HG02759 (cell line): ENCODE data around the gene YWHAQ.

Source experiments
- ATAC-seq: cut with Tn5 transposase; IDR thresholded peaks from one replicate; pipeline ENCODE4 v1.9.1; 2021; ENCODE audit warnings: mild to moderate bottlenecking, moderate library complexity; ENCODE audit not compliant: unreplicated experiment

Gene YWHAQ

GRCh38 chr2:9655441-9656269 lies 24.9 kb upstream of the YWHAQ start:
- ATAC-seq = peak; percentile 26

GRCh38 chr2:9654452-9655100 lies 23.8 kb upstream of the YWHAQ start:
- ATAC-seq = no peak

DNA sequence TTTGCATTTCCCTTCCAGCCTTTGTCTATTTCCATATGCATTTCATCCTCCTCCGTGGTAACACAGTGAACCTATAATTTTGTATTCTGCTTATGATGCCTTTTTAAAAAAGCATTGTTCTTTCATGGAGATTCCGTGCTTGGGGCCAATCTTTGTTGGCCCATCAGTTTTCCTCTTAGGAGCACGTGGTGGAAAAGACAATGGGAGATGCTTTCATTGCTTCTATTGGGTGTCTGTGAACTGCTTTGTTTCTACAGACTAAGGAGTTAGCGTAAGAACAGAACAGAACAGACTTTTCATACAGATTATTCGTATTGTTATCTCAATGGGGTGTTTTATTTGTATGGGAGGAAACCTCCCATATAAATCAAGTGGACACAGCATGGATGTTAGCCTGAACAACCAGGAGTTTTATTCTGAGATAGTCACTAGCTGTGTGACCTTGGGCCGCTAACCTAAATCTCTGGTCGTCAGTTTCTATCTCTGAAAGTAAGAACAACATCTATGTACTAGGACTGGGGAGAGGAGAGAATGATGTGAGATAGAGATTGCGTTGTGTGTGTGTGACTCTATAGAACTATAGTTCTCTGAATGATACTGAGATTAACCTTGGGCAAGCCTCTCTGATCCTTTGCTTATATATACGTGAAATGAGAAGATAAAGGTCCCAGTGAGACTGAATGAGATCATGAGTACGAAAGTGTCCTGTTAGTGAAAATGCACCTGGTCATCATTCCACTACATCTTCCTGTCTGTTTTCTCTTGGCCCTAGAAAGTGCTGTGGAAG lies 22.9 kb upstream of the YWHAQ start:
- ATAC-seq = no peak

DNA sequence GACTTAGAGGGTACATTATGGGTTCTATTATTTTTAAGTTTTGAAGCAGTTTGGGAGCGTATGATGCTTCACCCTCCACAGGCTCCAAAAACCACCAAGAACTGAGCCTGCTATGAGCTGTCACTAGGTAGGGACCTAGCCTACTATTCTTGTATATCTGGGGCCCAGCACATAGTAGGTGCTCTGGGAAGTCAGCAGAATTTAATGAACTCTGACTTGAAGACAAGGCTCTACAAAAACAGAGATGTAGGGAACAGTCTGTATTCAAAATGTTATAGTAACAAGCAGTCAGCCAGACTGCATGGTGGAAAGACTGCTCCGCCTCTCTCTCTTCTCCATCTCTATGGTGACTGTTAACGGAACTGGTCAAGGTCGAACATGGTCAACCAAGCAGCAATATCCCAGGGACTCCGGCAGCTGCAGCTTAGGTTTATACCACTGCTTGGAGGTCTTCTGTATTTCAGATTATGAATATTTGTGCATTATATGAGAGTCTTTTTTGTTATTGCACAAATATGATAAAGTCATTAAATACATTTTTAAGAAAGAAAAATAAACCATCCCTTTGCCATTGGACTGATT lies 22.2 kb upstream of the YWHAQ start:
- ATAC-seq = no peak

GRCh38 chr2:9652267-9652666 lies 21.5 kb upstream of the YWHAQ start:
- ATAC-seq = no peak

DNA sequence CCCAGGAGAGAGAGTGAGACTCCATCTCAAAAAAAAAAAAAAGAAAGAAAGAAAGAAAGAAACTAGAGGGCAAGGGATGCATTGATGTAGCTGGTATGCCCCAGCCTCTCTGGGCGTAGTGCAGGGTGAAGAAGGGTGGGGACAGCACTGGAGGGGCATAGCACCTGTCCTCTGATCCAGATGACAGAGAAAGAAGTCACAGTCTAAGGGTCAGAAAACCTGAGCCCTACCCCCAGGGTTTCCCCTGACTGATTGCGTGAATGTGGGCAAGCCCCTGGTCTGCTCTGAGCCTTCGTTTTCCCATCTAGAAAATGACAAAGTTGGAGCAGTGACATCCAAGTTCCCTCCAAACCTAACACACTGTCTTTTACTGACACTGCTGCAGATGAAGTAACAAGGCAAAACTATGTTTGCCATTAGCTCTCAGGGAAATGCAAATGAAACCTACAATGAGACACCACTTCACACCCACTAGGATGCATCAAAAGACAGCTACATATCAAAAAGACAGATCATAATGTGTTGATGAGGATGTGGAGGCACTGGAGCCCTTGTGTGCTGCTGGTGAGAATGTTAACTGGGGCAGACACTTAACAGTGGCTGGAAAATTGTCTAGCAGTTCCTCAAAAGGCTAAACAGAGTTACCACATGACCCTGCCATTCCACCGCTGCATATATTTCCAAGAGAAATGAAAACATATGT lies 19.5 kb upstream of the YWHAQ start:
- no peak for ATAC-seq

DNA sequence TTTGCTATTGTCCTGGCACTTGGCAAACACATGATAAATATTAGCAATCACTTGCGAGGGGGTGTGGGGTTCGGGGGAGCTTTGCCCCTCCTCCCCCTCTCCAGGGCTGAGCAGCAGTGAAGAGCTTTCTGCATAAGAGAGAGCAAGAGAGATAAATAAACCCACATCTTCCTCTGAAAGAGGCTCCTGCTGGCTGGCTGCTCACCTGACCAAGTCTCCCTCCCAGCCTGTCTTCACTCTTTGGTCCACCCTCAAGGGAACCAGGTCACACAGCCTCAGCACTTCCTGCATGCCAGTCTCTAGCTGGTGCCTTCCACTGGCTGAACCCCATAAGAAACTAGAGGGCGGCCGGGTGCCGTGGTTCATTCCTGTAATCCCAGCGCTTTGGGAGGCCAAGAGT lies 18.5 kb upstream of the YWHAQ start:
- ATAC-seq = no peak

DNA sequence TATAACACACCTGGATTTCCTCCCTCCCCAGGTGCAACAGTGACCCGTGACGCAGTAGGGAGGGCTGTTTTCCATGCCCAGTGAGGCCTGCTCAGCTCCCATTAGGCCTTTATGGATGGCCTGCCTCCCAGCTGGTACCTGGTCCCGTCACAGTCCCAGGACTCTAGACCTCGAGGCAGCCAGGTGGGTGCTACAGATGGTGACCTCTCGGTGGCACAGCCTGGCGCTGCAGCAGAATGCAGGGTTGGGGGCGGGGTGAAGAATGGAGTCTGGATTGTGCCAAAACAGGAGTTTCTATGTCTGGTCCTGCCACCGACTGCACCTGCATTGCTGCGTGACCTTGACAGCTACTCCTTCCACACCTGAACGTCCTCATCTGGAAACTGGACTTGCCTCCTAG lies 18.0 kb upstream of the YWHAQ start:
- no peak for ATAC-seq

DNA sequence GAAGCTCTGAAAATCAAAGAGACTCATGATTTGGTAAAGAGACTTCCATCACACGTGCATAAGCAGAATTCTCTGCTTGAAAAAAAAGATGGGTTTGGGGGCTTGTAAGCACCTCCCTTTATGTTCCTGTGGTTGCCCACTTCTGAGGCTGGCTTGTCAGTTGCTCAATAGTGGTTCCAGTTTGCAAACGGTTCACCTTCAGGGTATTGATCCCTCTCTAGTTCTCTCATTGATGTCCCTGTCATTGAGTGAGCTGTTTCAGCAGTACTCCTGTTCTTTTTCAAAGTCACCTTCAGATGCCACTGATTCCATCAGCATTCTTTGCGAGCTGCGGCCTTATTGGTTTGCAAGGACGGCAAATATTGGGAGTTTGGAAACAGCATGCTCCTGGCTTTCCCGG lies 17.1 kb upstream of the YWHAQ start:
- ATAC-seq = no peak

- ATAC-seq = no peak
Measured at GRCh38 chr2:9646196-9647030, 15.6 kb upstream of the YWHAQ start.

- ATAC-seq = no peak
Measured at GRCh38 chr2:9644603-9645002, 13.8 kb upstream of the YWHAQ start.

- no peak for ATAC-seq
Measured at GRCh38 chr2:9644021-9644420, 13.2 kb upstream of the YWHAQ start.

DNA sequence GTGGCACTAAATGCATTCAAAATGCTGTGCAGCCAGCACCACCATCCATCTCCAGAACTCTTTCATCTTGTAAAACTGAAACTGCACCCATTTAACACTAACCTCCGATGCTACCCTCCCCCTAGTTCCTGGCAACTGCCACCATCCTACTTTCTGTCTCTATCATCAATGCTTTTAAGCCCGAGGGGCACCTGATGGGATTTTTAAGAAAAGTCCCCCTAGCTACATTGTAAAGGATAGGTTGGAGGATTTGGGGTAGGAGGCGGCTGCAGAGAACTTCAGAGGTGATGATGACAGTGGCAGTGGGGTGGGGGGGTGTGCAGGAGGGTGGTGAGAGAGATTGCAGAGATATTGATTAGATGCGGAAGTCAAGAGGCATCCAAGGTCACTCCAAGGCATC lies 10.8 kb upstream of the YWHAQ start:
- no peak for ATAC-seq

- ATAC-seq = no peak
Measured at GRCh38 chr2:9640403-9641104, 9.8 kb upstream of the YWHAQ start.

GRCh38 chr2:9639740-9640343 lies 9.0 kb upstream of the YWHAQ start:
- no peak for ATAC-seq

DNA sequence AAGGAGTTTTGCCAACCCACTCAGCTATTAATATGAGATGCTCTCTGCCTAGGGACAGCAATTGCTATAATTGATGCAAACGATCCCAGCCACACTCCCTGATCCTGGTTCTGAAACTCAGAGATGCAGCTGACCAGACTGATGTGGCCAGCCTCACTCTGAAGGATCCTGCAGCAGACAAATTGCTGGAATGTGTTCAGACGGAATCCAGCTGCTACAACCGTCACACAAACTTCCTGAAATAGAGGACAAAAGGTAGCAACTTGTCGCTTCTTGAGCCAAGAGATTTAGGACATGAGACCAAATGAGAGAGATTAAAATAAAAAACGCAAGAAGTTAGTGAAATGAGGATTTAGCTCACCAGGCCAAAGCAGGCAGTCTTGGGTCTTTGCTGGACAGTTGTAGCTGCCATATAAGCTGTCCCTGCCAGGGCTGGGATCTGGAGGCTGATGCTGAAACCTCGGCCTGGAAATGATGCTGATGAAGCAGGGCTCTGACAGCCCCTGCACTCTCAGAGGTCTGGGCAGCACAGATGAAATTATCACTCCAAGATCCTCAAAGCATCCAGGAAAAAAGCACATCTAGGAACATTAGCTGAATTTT lies 8.3 kb upstream of the YWHAQ start:
- ATAC-seq = no peak

- ATAC-seq = no peak
Measured at GRCh38 chr2:9638532-9638931, 7.7 kb upstream of the YWHAQ start.

- ATAC-seq = no peak
Measured at GRCh38 chr2:9637330-9637729, 6.5 kb upstream of the YWHAQ start.
